H1 (cell line): ENCODE data around the gene UPF3A.

Experiments
- BRCA1 ChIP-seq: IDR thresholded peaks from 2 replicates; pipeline ENCODE4 v1.6.1; 2012; ENCODE audit warnings: low read depth, low read length, improper control_type of control experiment
- CEBPB ChIP-seq: IDR thresholded peaks from 2 replicates; pipeline ENCODE4 v1.6.1; 2012; ENCODE audit warnings: low read depth, low read length
- CREB1 ChIP-seq: IDR thresholded peaks from 2 replicates; pipeline ENCODE4 v1.6.1; 2012; ENCODE audit warnings: inconsistent platforms
- EP300 ChIP-seq, 2 experiments: IDR thresholded peaks; 1 replicate in 1 of 2; 2 replicates in 1 of 2; pipeline ENCODE4 v1.6.1; 2011 to 2012; ENCODE audit warnings: low read depth in 2 of 2, low read length in 2 of 2, mild to moderate bottlenecking in 2 of 2, borderline replicate concordance in 1 of 2, inconsistent platforms in 1 of 2, moderate library complexity in 1 of 2
- GABPA ChIP-seq: IDR thresholded peaks from 2 replicates; pipeline ENCODE4 v1.6.1; 2011; ENCODE audit warnings: mild to moderate bottlenecking, low read length, moderate library complexity, borderline replicate concordance; ENCODE audit not compliant: insufficient read depth
- POLR2A ChIP-seq, 2 experiments: IDR thresholded peaks; 1 replicate in 1 of 2; 2 replicates in 1 of 2; pipeline ENCODE4 v1.6.1; 2011; ENCODE audit warnings: low read depth in 2 of 2, low read length in 2 of 2, mild to moderate bottlenecking in 2 of 2; ENCODE audit errors: control extremely low read depth in 1 of 2
- RXRA ChIP-seq: IDR thresholded peaks from 2 replicates; pipeline ENCODE4 v1.6.1; 2011; ENCODE audit warnings: low read depth, mild to moderate bottlenecking, low read length, moderate library complexity; ENCODE audit not compliant: insufficient read depth
- SP2 ChIP-seq: IDR thresholded peaks from 2 replicates; pipeline ENCODE4 v1.6.1; 2012; ENCODE audit warnings: mild to moderate bottlenecking, low read length, inconsistent platforms
- SP4 ChIP-seq: IDR thresholded peaks from 2 replicates; pipeline ENCODE4 v1.6.1; 2012; ENCODE audit warnings: low read length, inconsistent platforms
- TF ChIP-seq, protein P1 (sequence below), 3 experiments: IDR thresholded peaks; 1 replicate in 2 of 3; 2 replicates in 1 of 3; pipeline versions ENCODE4 v1.5.1 to v1.6.1; 2011; ENCODE audit warnings: low read length in 3 of 3, mild to moderate bottlenecking in 3 of 3, inconsistent platforms in 2 of 3, low read depth in 1 of 3, moderate library complexity in 1 of 3; ENCODE audit not compliant: insufficient read depth in 1 of 3; ENCODE audit errors: control extremely low read depth in 1 of 3
- TF ChIP-seq, protein P2 (sequence below): IDR thresholded peaks from 2 replicates; pipeline ENCODE4 v1.6.1; 2011; ENCODE audit warnings: low read length, improper control_type of control experiment
- TF ChIP-seq, protein P3 (sequence below): IDR thresholded peaks from 2 replicates; pipeline ENCODE4 v1.6.1; 2012; ENCODE audit warnings: inconsistent platforms
- TF ChIP-seq, protein P4 (sequence below): IDR thresholded peaks from 2 replicates; pipeline ENCODE4 v1.6.1; 2012; ENCODE audit warnings: inconsistent platforms

DNA sequence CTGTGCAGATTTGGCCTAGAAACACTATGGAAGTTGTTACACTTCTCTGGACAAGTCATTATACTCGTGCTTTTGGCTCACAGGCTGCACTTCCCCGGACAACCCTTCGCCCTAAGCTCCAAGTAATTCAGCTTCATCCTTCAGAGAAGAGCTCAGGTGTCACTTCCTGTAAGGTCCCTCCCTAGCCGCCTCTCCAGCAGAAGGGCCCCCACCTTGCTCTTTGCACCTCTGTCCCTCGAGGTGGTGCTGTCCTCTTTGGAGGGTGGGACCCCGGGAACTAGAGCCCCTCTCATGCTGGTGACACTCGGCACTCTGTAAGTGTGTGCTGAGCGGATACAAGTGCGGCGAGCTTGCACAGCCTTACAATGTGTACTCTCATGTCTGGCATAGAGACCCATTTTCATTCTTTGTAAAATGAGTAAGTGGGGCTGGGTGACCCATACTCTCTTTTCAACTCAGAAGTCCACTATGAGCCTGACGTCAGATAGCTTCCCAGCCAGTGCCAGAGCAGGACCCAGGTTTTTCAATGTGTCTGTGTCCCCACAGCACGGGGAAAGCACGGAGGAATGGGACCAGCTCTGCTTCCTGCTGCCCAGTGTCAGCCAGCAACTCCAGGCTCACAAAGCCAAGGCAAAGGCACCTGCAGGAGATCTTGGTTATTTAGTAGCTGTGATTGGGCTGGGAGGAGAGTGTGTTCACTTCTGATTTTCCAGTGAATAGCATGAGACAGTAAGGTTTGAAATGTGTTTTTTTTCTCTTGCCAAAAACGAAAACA lies 59.8 kb downstream of the UPF3A start:
- TF ChIP-seq, protein P1, sequence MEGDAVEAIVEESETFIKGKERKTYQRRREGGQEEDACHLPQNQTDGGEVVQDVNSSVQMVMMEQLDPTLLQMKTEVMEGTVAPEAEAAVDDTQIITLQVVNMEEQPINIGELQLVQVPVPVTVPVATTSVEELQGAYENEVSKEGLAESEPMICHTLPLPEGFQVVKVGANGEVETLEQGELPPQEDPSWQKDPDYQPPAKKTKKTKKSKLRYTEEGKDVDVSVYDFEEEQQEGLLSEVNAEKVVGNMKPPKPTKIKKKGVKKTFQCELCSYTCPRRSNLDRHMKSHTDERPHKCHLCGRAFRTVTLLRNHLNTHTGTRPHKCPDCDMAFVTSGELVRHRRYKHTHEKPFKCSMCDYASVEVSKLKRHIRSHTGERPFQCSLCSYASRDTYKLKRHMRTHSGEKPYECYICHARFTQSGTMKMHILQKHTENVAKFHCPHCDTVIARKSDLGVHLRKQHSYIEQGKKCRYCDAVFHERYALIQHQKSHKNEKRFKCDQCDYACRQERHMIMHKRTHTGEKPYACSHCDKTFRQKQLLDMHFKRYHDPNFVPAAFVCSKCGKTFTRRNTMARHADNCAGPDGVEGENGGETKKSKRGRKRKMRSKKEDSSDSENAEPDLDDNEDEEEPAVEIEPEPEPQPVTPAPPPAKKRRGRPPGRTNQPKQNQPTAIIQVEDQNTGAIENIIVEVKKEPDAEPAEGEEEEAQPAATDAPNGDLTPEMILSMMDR (IDR thresholded peaks at IDR 0.05; ENCODE audit: control extremely low read depth in 1 of 3, insufficient read depth in 1 of 3, low read depth in 1 of 3, low read length in 3 of 3): no peak
- TF ChIP-seq GABPA (no peak), POLR2A (IDR thresholded peaks at IDR 0.05; ENCODE audit: control extremely low read depth in 1 of 2, low read depth in 2 of 2, low read length in 2 of 2) (no peak), RXRA (no peak), CEBPB (no peak), SP2 (no peak), EP300 (IDR thresholded peaks at IDR 0.05; ENCODE audit: borderline replicate concordance in 1 of 2, low read depth in 2 of 2, low read length in 2 of 2) (no peak), SP4 (no peak), BRCA1 (no peak), CREB1 (no peak)
- TF ChIP-seq, protein P2, sequence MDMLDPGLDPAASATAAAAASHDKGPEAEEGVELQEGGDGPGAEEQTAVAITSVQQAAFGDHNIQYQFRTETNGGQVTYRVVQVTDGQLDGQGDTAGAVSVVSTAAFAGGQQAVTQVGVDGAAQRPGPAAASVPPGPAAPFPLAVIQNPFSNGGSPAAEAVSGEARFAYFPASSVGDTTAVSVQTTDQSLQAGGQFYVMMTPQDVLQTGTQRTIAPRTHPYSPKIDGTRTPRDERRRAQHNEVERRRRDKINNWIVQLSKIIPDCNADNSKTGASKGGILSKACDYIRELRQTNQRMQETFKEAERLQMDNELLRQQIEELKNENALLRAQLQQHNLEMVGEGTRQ: no peak
- TF ChIP-seq, protein P3, sequence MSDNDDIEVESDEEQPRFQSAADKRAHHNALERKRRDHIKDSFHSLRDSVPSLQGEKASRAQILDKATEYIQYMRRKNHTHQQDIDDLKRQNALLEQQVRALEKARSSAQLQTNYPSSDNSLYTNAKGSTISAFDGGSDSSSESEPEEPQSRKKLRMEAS: no peak
- TF ChIP-seq, protein P4, sequence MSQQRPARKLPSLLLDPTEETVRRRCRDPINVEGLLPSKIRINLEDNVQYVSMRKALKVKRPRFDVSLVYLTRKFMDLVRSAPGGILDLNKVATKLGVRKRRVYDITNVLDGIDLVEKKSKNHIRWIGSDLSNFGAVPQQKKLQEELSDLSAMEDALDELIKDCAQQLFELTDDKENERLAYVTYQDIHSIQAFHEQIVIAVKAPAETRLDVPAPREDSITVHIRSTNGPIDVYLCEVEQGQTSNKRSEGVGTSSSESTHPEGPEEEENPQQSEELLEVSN: no peak
